A549 (cell line): Measurements from ENCODE around the gene SNCB. TPM values are rescaled to one million over a fixed set of nuclear protein-coding genes. Genes with fewer than 3 reads are reported as not detected.

Experiments used
- ATAC-seq, 2 experiments: fragments of 200-7000 bp in 1 of 2; fragments of >200 bp in 1 of 2; cut with Nextera tagmentation in 1 of 2; cut with Tn5 transposase in 1 of 2; 3 replicates each; pipeline versions ENCODE4 v1.8.0 to v1.9.1; 2018 to 2020; ENCODE audit warnings: mild to moderate bottlenecking in 1 of 2, moderate library complexity in 1 of 2
- CTCF ChIA-PET: fragments of 300-600 bp; sonication (Branson Sonifier 250); formaldehyde crosslinking; extraction: SDS; loops from one replicate; lab custom pipeline; 2021; ENCODE audit warnings: antibody characterized with exemption, inconsistent platforms; lab: Yijun Ruan, JAX
- POLR2A ChIA-PET: fragments of 350-600 bp; formaldehyde crosslinking; extraction: SDS; loops from one replicate; lab custom pipeline; 2021; ENCODE audit warnings: antibody characterized with exemption, inconsistent platforms; lab: Yijun Ruan, JAX
- DNase-seq, 2 experiments: peaks; one replicate each; pipeline versions ENCODE4 v3.0.0 to v3.0.0-alpha.2; 2011 to 2016; ENCODE audit warnings: low read depth in 1 of 2, low spot score in 1 of 2
- FAIRE-seq: peaks from 2 replicates; lab custom pipeline; 2011; peaks lifted over from hg19 to GRCh38; lab: Jason Lieb, UNC
- H3K27ac ChIP-seq, 2 experiments: fragments of >200 bp; sonication (Bioruptor Twin); formaldehyde crosslinking; 3 replicates each; pipeline ENCODE4 v1.5.1; 2016 to 2017
- H3K4me1 ChIP-seq: fragments of >200 bp; sonication (Bioruptor Twin); formaldehyde crosslinking; 3 replicates; pipeline ENCODE4 v1.6.1; 2016
- H3K4me2 ChIP-seq: fragments of >200 bp; sonication (Bioruptor Twin); formaldehyde crosslinking; 3 replicates; pipeline ENCODE4 v1.6.1; 2016
- H3K4me3 ChIP-seq: fragments of >200 bp; sonication (Bioruptor Twin); formaldehyde crosslinking; 3 replicates; pipeline ENCODE4 v1.5.1; 2016
- H3K9me3 ChIP-seq: fragments of >200 bp; sonication (Bioruptor Twin); formaldehyde crosslinking; 3 replicates; pipeline ENCODE4 v1.6.1; 2016
- ATOH8 ChIP-seq: fragments of 250-450 bp; sonication (Bioruptor Pico); IDR thresholded peaks from 2 replicates; pipeline ENCODE4 v1.5.0; 2020; ENCODE audit warnings: low read depth, mild to moderate bottlenecking, moderate library complexity
- CEBPB ChIP-seq, 2 experiments: fragments of >200 bp in 1 of 2; sonication (Bioruptor Twin) in 1 of 2; formaldehyde crosslinking in 1 of 2; IDR thresholded peaks; 2 replicates each; pipeline ENCODE4 v1.6.1; 2012 to 2016
- CHD2 ChIP-seq: fragments of 150-350 bp; IDR thresholded peaks from 2 replicates; pipeline ENCODE4 v1.6.1; 2014; ENCODE audit warnings: low read length; ENCODE audit not compliant: partially characterized antibody
- CHD4 ChIP-seq: fragments of 200-600 bp; sonication (generic); IDR thresholded peaks from 2 replicates; pipeline ENCODE4 v1.6.1; 2016; ENCODE audit warnings: antibody characterized with exemption, mild to moderate bottlenecking, borderline replicate concordance
- E2F6 ChIP-seq: IDR thresholded peaks from 2 replicates; pipeline ENCODE4 v1.6.1; 2012; ENCODE audit warnings: low read depth, borderline replicate concordance
- EHMT2 ChIP-seq: fragments of 200-600 bp; sonication (generic); IDR thresholded peaks from 2 replicates; pipeline ENCODE4 v1.6.1; 2016; ENCODE audit warnings: antibody characterized with exemption, low read depth, mild to moderate bottlenecking, moderate library complexity
- FOSB ChIP-seq: fragments of 250-450 bp; sonication (Bioruptor Pico); IDR thresholded peaks from 2 replicates; pipeline ENCODE4 v1.5.0; 2020; ENCODE audit warnings: mild to moderate bottlenecking, moderate library complexity
- FOSL2 ChIP-seq, 2 experiments: fragments of 450-650 bp in 1 of 2; fragments of >200 bp in 1 of 2; sonication (Bioruptor Twin) in 1 of 2; formaldehyde crosslinking; IDR thresholded peaks; 2 replicates each; pipeline versions ENCODE4 v1.5.0 to v1.6.1; 2016 to 2020; ENCODE audit warnings: mild to moderate bottlenecking in 1 of 2, moderate library complexity in 1 of 2
- FOXS1 ChIP-seq: fragments of 250-450 bp; sonication (Bioruptor Pico); IDR thresholded peaks from 2 replicates; pipeline ENCODE4 v1.5.0; 2020; ENCODE audit warnings: mild to moderate bottlenecking, moderate library complexity
- HOXA7 ChIP-seq: fragments of 250-450 bp; sonication (Bioruptor Pico); IDR thresholded peaks from 2 replicates; pipeline ENCODE4 v1.5.0; 2020; ENCODE audit warnings: mild to moderate bottlenecking, moderate library complexity
- HOXB13 ChIP-seq: fragments of 250-450 bp; sonication (Bioruptor Pico); IDR thresholded peaks from 2 replicates; pipeline ENCODE4 v1.5.0; 2020; ENCODE audit warnings: low read depth, mild to moderate bottlenecking, moderate library complexity
- JUNB ChIP-seq: fragments of >200 bp; sonication (Bioruptor Twin); formaldehyde crosslinking; IDR thresholded peaks from 2 replicates; pipeline ENCODE4 v1.6.1; 2016
- KDM1A ChIP-seq: fragments of 200-600 bp; sonication (generic); IDR thresholded peaks from 2 replicates; pipeline ENCODE4 v1.6.1; 2016; ENCODE audit warnings: low read depth, mild to moderate bottlenecking
- NPAS2 ChIP-seq: fragments of 250-450 bp; sonication (Bioruptor Pico); IDR thresholded peaks from 2 replicates; pipeline ENCODE4 v1.8.0; 2022; ENCODE audit warnings: mild to moderate bottlenecking, moderate library complexity, borderline replicate concordance
- PBX3 ChIP-seq: IDR thresholded peaks from 2 replicates; pipeline ENCODE4 v1.6.1; 2012
- POLR2AphosphoS2 ChIP-seq: conservative IDR thresholded peaks from 2 replicates; pipeline ENCODE4 v1.6.1; 2012; ENCODE audit warnings: low read length, improper control_type of control experiment, inconsistent platforms
- RAD21 ChIP-seq, 2 experiments: fragments of >200 bp in 1 of 2; sonication (Bioruptor Twin) in 1 of 2; formaldehyde crosslinking in 1 of 2; IDR thresholded peaks in 1 of 2; conservative IDR thresholded peaks in 1 of 2; 2 replicates in 1 of 2; 3 replicates in 1 of 2; pipeline ENCODE4 v1.6.1; 2012 to 2018; ENCODE audit warnings: inconsistent platforms in 1 of 2
- RARB ChIP-seq: fragments of 250-450 bp; sonication (Bioruptor Pico); IDR thresholded peaks from 2 replicates; pipeline ENCODE4 v1.8.0; 2021; ENCODE audit warnings: mild to moderate bottlenecking, moderate library complexity
- RCOR1 ChIP-seq: fragments of 150-350 bp; IDR thresholded peaks from 2 replicates; pipeline ENCODE4 v1.6.1; 2014; ENCODE audit warnings: antibody characterized with exemption, low read length, low read depth
- RNF2 ChIP-seq: fragments of 200-600 bp; sonication (generic); IDR thresholded peaks from 2 replicates; pipeline ENCODE4 v1.6.1; 2016; ENCODE audit warnings: low read depth, mild to moderate bottlenecking, antibody characterized with exemption, moderate library complexity, borderline replicate concordance
- SREBF2 ChIP-seq: fragments of 450-650 bp; IDR thresholded peaks from 2 replicates; pipeline ENCODE4 v1.6.1; 2014; ENCODE audit warnings: mild to moderate bottlenecking, moderate library complexity
- TFCP2L1 ChIP-seq: fragments of 250-450 bp; sonication (Bioruptor Pico); IDR thresholded peaks from 2 replicates; pipeline ENCODE4 v1.5.0; 2021; ENCODE audit warnings: mild to moderate bottlenecking
- TP53 ChIP-seq: fragments of 250-450 bp; sonication (Bioruptor Pico); IDR thresholded peaks from 2 replicates; pipeline ENCODE4 v1.5.0; 2021; ENCODE audit warnings: mild to moderate bottlenecking, moderate library complexity
- ZFP36 ChIP-seq: fragments of 450-650 bp; IDR thresholded peaks from 2 replicates; pipeline ENCODE4 v1.6.1; 2014; ENCODE audit warnings: borderline replicate concordance; ENCODE audit not compliant: partially characterized antibody
- ZSCAN20 ChIP-seq: fragments of 250-450 bp; sonication (Bioruptor Pico); IDR thresholded peaks from 2 replicates; pipeline ENCODE4 v1.8.0; 2022; ENCODE audit warnings: mild to moderate bottlenecking, moderate library complexity
- WGBS: methylation state at CpG from one replicate; pipeline ENCODE4 v1.1.6; 2017; ENCODE audit errors: missing lambda C conversion rate; 5-methylcytosine and 5-hydroxymethylcytosine counted together
- polyA plus RNA-seq, 4 experiments: library from polyadenylated mRNA; depleted of rRNA in 3 of 4; stranded (reverse); fragments of >200 nt; fragmentation: RNase III in 1 of 4; extraction: RNeasy Plus Mini Kit Qiagen cat#74134 plus additional on column Dnase treatment in 1 of 4; gene quantifications; 2 replicates in 3 of 4; 3 replicates in 1 of 4; pipeline ENCODE4 v1.2.3, GENCODE V29; 2011 to 2017

Gene SNCB
- polyA plus RNA-seq, 2 of the 4 experiments (the other 2 are of a cell fraction) = 0.37 to 0.74 TPM

DNA sequence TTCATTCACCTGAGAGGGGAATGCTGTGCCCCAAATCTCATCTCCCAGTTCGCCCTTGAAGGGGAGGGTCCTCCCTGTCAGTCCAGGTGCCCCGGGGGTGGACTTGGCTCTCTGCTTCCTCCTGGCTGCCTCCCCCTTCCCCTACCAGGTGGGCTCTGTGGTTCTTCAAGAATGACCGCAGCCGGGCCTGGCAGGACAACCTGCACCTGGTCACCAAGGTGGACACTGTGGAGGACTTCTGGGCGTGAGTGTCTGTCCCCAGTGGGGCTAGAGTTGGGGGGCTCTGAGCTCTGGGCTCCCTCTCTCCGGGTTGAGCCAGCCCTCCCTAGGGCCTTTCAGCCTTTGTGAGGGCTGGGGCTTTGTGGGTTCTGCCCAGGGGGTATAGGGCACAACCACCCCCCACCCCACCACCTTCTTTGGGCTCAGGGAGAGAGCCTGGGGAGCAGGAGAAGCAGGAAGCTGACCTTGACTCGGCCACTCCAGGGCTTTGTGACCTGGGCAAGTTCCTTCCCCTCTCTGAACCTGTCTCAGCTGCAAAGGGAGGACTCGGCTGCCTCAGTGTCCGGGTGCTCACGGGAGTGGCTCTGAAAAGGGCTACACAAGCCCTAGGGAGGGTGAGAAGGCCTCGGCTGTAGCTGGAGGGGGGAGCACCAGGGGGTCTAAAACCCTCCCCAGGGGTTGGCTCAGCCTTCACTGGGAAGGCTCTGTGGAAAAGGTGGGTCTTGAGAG, 13.3 kb upstream of the SNCB start (continued):
- TF ChIP-seq POLR2AphosphoS2 (no peak), FOXS1 (CRISPR knock-in tag) (no peak), ATOH8 (CRISPR knock-in tag) (no peak), FOSB (no peak), EHMT2 (no peak)

DNA sequence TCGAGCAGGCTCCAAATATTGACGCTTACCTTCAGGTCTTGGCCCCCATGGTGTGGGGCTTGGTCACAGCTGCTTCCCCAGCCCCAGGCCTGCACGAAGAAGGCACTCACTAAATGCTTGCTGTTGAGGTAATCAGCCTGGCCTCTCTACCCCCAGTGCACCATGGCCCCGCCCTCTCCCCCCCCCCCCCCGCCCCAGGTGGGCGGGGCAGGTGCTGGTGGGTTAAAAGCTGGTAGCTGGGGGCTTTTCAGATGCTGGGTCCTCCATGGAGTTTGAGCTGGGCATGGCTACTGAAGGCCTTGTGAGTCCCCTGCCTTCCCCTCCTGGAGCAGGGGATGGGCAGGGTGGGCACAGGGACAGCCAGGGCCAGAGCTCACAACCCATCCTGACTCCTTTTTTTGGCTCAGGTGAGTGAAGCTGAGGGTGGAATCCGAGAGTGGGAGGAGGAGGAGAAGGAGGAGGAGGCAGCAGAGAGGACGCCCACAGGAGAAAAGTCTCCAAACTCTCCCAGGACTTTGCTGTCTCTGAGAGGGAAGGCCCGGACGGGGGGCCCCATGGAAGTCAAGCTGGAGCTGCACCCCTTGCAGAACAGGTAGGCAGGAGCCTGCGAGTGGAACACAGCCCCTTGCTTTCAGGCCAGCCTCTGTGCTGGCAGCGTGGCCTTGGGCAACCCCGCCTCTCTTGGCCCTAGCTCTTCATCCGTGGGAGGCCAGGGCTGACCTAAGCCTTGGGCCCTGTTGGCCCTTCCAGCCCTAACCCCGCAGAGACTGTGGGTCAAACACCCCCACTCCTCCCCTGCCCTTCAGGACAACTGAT, 12.5 kb upstream of the SNCB start:
- FAIRE-seq (no peak), DNase-seq (no peak), ATAC-seq (no peak)
- Histone ChIP-seq H3K4me1 (peaks cover 6% of the 10 kb centered on the region; the same call in 2 of the 3 replicates), H3K4me3 (no peak overlapping the region), H3K4me2 (no peak overlapping the region), H3K9me3 (no peaks in the 10 kb centered on the region), H3K27ac (no peak overlapping the region)
- POLR2A ChIA-PET = no interaction called here
- 66% methylated on average over 11 of the region's 15 CpGs for WGBS
- CTCF ChIA-PET = interaction anchor here (1.6 kb wide), 1 partner anchor 227 kb away, joined by 5 read pairs; the partner anchor contains the start of gene CLTB
- TF ChIP-seq PBX3 (no peak), RAD21 (conservative IDR thresholded peaks at IDR 0.05 in 1 of 2, IDR thresholded peaks at IDR 0.05 in 1 of 2) (no peak), HOXA7 (CRISPR knock-in tag) (no peak), E2F6 (no peak), FOSB (no peak), KDM1A (no peak), ZFP36 (no peak), ZSCAN20 (CRISPR knock-in tag) (no peak)

GRCh38 chr5:176640616-176641015, 10.3 kb upstream of the SNCB start:
- no peak for DNase-seq
- POLR2A ChIA-PET = no interaction called here
- no peak for ATAC-seq
- Histone ChIP-seq H3K27ac (no peak overlapping the region), H3K4me3 (no peak overlapping the region)
- TF ChIP-seq NPAS2 = no peak
- TF ChIP-seq, all 56 proteins: peak for 0
- CTCF ChIA-PET = interaction anchor here (0.9 to 2.3 kb wide), 6 partner anchors 10 to 224 kb away, joined by 3 to 9 read pairs (median 4); partner anchors contain the start of genes EIF4E1B and SNCB
- no peaks in the 10 kb centered on the region for H3K4me1 ChIP-seq
- FAIRE-seq = no peak
- no peaks in the 10 kb centered on the region for H3K9me3 ChIP-seq
- 52% methylated on average over 4 of the region's 4 CpGs for WGBS
- H3K4me2 ChIP-seq = no peak overlapping the region

DNA sequence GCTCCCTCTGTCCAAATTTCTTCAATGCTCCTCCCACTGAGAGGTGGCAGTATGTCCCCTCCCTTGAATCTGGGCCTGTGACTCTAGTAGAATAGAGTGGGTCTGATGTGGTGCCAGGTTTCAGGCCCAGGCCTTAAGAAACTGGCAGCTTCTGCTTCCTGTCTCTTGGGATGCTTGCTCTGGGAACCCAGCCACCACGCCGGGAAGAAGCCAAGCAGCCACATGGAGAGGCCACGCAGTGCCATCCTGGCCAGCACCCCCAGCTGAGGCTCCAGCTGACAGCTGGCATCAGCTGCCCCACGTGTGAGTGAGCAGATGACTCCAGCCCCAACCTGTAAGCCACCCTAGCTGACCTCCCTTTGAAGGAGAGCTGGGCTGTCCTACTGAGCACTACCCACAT, 9.6 kb upstream of the SNCB start:
- no peak overlapping the region for H3K4me2 ChIP-seq
- CTCF ChIA-PET = interaction anchor here (0.9 to 2.3 kb wide), 5 partner anchors 10 to 911 kb away, joined by 3 to 9 read pairs (median 4); partner anchors contain the start of genes EIF4E1B and SNCB
- H3K4me1 ChIP-seq = no peaks in the 10 kb centered on the region
- POLR2A ChIA-PET = no interaction called here
- H3K4me3 ChIP-seq = no peak overlapping the region
- TF ChIP-seq RARB (CRISPR knock-in tag) (no peak), CHD4 (no peak), KDM1A (no peak), TFCP2L1 (CRISPR knock-in tag) (no peak), FOSL2 (IDR thresholded peaks at IDR 0.05) (no peak), FOSL2 (CRISPR knock-in tag; IDR thresholded peaks at IDR 0.05) (no peak), JUNB (no peak), POLR2AphosphoS2 (no peak), CEBPB (IDR thresholded peaks at IDR 0.05) (no peak), SREBF2 (no peak), TP53 (CRISPR knock-in tag) (no peak), RCOR1 (no peak), CHD2 (no peak), FOSB (no peak), HOXB13 (CRISPR knock-in tag) (no peak), FOXS1 (CRISPR knock-in tag) (no peak), RNF2 (no peak), RAD21 (conservative IDR thresholded peaks at IDR 0.05 in 1 of 2, IDR thresholded peaks at IDR 0.05 in 1 of 2) (no peak)
- ATAC-seq (0 out of 6 replicates have a peak, but pooled peaks of 1 of the 2 experiments have one; percentile 8), DNase-seq (no peak), FAIRE-seq (no peak)
- WGBS = 86% methylated on average over 3 of the region's 4 CpGs
- H3K27ac ChIP-seq = no peak overlapping the region
- H3K9me3 ChIP-seq = no peaks in the 10 kb centered on the region
